Measurements from ENCODE around the gene IL16. TPM values are rescaled to one million over a fixed set of nuclear protein-coding genes. Genes with fewer than 3 reads are reported as not detected.

Gene IL16
- polyA plus RNA-seq, 1 donor (not counting 4 experiments of a cell fraction or from before 2014, with no cell fraction given): not detected

DNA sequence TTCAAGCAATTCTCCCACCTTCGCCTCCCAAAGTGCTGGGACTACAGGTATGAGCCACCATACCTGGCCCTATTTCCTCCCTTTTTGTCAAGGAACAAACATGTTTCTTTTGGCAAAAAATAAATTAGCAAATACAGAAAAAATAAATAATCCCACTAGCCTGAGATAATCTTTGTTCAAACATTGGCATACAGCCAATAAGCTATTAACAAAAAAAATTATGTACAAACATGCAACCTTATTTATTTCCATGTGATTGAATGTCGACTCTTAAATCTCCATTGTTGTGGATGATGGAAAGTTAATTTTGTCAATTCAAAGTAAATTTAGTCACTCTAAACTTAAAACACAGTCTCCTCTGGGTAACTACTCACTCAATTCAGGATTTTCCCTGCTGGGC is 18.3 kb upstream of the IL16 start:
- no peak overlapping the region for H3K27ac ChIP-seq (ENCODE audit: control insufficient read depth, insufficient read depth, low read length)
- dilution Hi-C loops (cut with MboI; ENCODE audit: extremely low pct_ligation_motif_present, low sequenced_read_pairs): no loop called here
- no peaks in the 10 kb centered on the region for H3K9me1 ChIP-seq (ENCODE audit: control insufficient read depth, extremely low read depth, insufficient read depth, low read length)
- TF ChIP-seq EZH2 (IDR thresholded peaks at IDR 0.05; ENCODE audit: low read length) (no peak), CTCF (optimal IDR thresholded peaks at IDR 0.05 in 1 of 3, IDR thresholded peaks at IDR 0.05 in 1 of 3, conservative IDR thresholded peaks at IDR 0.05 in 1 of 3; ENCODE audit: extremely low read depth in 1 of 3, insufficient read depth in 2 of 3, low read length in 3 of 3) (no peak)
- H3K9ac ChIP-seq (ENCODE audit: control insufficient read depth, extremely low read depth, insufficient read depth, low read length): no peak overlapping the region
- H3K4me3 ChIP-seq (ENCODE audit: control insufficient read depth in 2 of 3, extremely low read depth in 1 of 3, insufficient read depth in 2 of 3, low read depth in 1 of 3, low read length in 3 of 3): no peak overlapping the region
- FAIRE-seq (no peak), DNase-seq (ENCODE audit: low read depth, low spot score) (no peak)
- H3K27me3 ChIP-seq (ENCODE audit: control insufficient read depth, extremely low read depth, insufficient read depth, low read length): peaks cover 6% of the 10 kb centered on the region
- H3K9me3 ChIP-seq (ENCODE audit: control insufficient read depth, low read depth, low read length): no peaks in the 10 kb centered on the region
- H3K4me2 ChIP-seq (ENCODE audit: control insufficient read depth, extremely low read depth, insufficient read depth, low read depth, low read length): no peak overlapping the region
- H4K20me1 ChIP-seq (ENCODE audit: control insufficient read depth, extremely low read depth, insufficient read depth, low read length): no peaks in the 10 kb centered on the region
- no peaks in the 10 kb centered on the region for H3K79me2 ChIP-seq (ENCODE audit: control insufficient read depth, insufficient read depth, low read length)
- no peaks in the 10 kb centered on the region for H3K36me3 ChIP-seq (ENCODE audit: control insufficient read depth in 2 of 2, extremely low read depth in 1 of 2, insufficient read depth in 2 of 2, low read length in 2 of 2)
- H3K4me1 ChIP-seq (ENCODE audit: control insufficient read depth, extremely low read depth, insufficient read depth, low read length): no peaks in the 10 kb centered on the region
- H2AFZ ChIP-seq (ENCODE audit: control insufficient read depth, low read length): no peak overlapping the region

DNA sequence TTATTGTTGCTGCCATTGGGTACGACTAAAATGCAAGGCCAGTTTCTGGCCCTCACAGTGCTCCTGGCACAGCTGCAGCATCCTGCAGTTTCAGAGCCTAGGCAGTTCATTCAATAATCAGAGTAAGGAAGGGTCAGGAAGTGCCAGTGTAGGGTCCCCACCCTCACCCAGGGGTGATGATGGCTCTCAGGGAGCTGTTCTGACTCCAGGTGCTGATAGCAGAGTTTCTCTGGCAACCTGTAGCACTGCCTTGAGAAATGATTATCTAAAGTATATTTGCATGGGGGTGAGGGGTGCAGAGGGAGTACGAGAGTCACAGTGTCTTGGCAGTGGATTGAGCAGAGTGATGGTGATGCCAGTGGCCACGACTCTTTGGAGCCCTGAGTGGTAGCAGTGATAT is 15.5 kb upstream of the IL16 start:
- Histone ChIP-seq H3K4me3 (ENCODE audit: control insufficient read depth in 2 of 3, extremely low read depth in 1 of 3, insufficient read depth in 2 of 3, low read depth in 1 of 3, low read length in 3 of 3) (no peak overlapping the region), H3K9ac (ENCODE audit: control insufficient read depth, extremely low read depth, insufficient read depth, low read length) (no peak overlapping the region), H3K4me1 (ENCODE audit: control insufficient read depth, extremely low read depth, insufficient read depth, low read length) (no peaks in the 10 kb centered on the region), H3K4me2 (ENCODE audit: control insufficient read depth, extremely low read depth, insufficient read depth, low read depth, low read length) (no peak overlapping the region), H3K9me1 (ENCODE audit: control insufficient read depth, extremely low read depth, insufficient read depth, low read length) (no peaks in the 10 kb centered on the region), H3K9me3 (ENCODE audit: control insufficient read depth, low read depth, low read length) (no peaks in the 10 kb centered on the region), H3K36me3 (ENCODE audit: control insufficient read depth in 2 of 2, extremely low read depth in 1 of 2, insufficient read depth in 2 of 2, low read length in 2 of 2) (no peaks in the 10 kb centered on the region), H3K79me2 (ENCODE audit: control insufficient read depth, insufficient read depth, low read length) (no peaks in the 10 kb centered on the region), H3K27me3 (ENCODE audit: control insufficient read depth, extremely low read depth, insufficient read depth, low read length) (peaks cover 6% of the 10 kb centered on the region), H4K20me1 (ENCODE audit: control insufficient read depth, extremely low read depth, insufficient read depth, low read length) (no peaks in the 10 kb centered on the region), H3K27ac (ENCODE audit: control insufficient read depth, insufficient read depth, low read length) (no peak overlapping the region), H2AFZ (ENCODE audit: control insufficient read depth, low read length) (no peak overlapping the region)
- DNase-seq (ENCODE audit: low read depth, low spot score) (no peak), FAIRE-seq (no peak)
- TF ChIP-seq EZH2 (IDR thresholded peaks at IDR 0.05; ENCODE audit: low read length) (no peak), CTCF (optimal IDR thresholded peaks at IDR 0.05 in 1 of 3, IDR thresholded peaks at IDR 0.05 in 1 of 3, conservative IDR thresholded peaks at IDR 0.05 in 1 of 3; ENCODE audit: extremely low read depth in 1 of 3, insufficient read depth in 2 of 3, low read length in 3 of 3) (no peak)
- dilution Hi-C loops (cut with MboI; ENCODE audit: extremely low pct_ligation_motif_present, low sequenced_read_pairs): no loop called here

All from keratinocyte (primary cell).